22Rv1 (cell line): Measurements from ENCODE around the gene BZW2.

ENCODE experiments used
- CTCF ChIP-seq: fragments of 450-650 bp; IDR thresholded peaks from 2 replicates; pipeline ENCODE4 v1.5.1; 2017; ENCODE audit warnings: mild to moderate bottlenecking
- ZFX ChIP-seq: fragments of 450-650 bp; IDR thresholded peaks from 2 replicates; pipeline ENCODE4 v1.6.1; 2017; ENCODE audit warnings: antibody characterized with exemption, borderline replicate concordance

DNA sequence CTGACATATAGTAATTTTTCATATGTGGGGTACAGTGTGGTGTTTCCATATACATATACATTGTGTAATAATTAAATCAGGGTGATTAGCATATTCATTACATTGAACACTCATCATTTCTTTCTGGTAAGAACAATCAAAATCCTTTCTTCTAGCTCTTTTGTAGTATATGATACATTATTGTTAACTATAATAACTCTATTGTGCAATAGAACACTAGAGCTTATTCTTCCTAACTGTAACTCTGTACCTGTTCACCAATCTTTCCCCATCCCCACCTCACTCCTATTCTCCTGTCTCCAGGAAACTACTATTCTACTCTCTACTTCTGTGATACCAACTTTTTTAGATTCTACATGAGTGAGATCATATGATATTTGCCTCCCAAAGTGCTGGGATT, 9.4 kb downstream of the BZW2 start:
- TF ChIP-seq CTCF (no peak), ZFX (no peak)
